NCI-H2171 treated with DMSO at 0.1 percent for 48 hours (cell line): ENCODE results near the gene ARID4B.
"Not testable (repeated sequence)": the region's sequence is repeated elsewhere in the genome, so short reads cannot be mapped to it uniquely, and the experiment has no call there.

Experiments used
- DNase-seq: peaks from one replicate; lab custom pipeline; 2025; lab: John Stamatoyannopoulos, UW

ARID4B gene

DNA sequence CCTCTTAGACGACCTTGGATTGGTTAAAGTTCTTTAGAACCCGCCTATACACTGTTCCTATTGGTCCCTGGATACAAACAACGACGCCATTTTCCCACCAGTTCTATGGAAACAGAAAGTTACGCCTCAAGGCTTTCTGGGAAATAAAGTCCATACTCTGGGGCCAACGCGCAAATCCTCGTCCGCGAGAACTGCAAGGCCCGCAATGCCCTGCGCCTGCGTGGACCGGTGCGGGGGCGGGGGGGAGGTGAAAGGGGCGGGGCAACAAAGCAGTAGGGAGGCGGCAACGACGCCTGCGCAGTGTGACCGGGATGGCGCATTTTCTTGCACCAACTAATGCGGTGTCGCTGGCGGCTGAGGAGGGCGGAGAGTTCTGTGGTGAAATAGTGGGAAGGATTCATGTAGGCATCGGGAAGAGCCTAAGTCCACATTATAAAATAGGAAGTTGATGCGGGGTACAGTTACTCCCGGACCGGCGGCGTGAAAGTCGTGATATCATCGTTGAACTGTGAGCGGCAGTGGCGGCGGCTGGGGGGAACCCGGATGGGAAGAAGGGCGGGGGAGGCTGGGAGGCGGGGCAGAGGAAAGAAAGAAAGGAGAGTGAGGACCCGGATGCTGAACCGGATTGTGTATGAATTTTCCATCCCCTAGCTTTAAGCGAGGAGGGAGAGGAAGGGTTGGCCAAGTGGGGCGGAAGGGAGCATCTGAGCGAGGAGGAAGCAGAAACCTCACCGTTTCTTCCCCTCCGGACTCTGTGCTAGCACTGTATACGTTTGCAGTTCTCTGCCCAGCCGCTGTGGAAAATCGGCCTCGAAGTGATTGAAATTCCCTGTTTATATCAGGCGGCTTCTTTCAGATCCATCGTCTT is 526 bp upstream of the ARID4B start, which contains the start of gene GGPS1:
TSS of gene GGPS1 (plus strand) at position 300 of the 868 bp plus-strand sequence. CDS start 6,695 bp downstream, outside the sequence.
- peak; percentile 100 for DNase-seq

DNA sequence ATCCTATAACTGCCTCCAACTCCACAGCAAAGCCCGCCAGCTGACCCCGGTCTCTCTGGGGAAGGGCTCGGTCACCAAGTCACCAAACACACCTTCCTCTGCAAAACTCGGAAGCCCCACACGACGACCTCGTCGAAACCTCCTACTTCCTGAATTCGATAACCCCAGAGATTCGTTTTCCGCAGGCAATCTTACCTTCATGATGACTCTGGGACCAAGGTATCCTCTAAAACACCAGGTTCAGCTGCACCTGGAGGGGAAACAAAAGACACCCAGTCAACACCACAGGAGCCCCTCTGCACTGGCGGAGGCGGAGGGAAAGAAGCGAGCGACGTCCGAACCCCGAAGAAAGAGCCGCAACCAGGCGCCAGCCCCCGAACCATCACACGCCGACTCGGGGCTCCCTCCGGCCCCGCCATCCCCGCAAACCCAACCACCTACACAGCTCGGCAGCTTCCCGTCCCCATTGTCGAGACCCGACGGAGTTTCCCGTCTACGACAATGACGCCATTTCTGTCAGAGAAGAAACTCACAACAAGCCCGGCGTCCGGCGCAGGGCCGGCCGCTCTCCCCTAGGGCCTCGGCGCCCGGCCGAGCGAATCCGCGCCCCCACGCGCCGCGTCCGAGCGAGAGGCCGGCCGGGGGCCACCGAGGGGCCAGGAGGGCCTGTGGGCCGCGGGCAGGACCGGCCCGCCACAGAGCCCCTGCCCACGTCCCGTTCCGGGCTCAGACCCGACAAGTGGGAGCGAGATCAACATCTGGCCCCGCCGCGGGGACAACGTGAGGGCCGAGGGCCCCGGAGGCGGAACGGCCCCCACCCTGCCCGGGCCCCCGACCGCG is 1.0 kb downstream of the ARID4B start:
- DNase-seq = peak; percentile 61

DNA sequence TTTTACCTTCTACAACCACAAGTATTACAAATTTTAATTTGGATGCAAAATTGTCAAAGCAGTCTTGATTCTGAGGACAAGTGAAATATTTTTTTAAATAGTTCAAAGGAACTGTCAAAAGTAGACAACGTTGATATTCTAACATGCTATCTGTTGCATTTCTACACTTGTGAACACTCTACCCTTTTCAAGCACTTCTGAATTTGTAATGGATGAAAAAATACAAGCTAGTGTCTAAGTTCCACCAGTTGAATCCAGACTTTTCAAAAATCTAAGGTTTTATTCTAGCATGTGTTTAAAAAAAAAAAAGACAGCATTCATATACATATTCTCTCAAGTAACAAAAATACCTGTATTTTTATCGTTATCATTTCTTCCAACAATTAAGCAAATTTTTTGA is 2.1 kb downstream of the ARID4B start:
- DNase-seq = no peak

DNA sequence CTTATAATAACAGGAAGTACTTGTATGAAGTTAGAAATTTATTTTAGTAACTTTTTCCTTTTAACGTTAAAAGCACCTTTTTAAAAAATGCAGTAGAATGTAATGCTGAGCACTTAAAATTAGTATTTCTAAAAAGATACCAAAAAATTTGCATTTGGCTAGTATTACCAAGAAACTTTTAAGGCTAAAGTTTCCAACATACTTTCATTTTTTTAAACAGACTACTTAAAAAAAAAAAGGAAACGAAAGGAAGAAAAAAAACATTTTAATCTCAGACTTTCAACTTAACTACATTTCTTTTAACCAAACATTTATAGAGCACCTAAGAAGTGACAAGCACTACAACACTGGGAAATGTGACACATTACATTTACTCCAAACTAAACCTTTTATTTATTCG is 2.8 kb downstream of the ARID4B start:
- DNase-seq = no peak

DNA sequence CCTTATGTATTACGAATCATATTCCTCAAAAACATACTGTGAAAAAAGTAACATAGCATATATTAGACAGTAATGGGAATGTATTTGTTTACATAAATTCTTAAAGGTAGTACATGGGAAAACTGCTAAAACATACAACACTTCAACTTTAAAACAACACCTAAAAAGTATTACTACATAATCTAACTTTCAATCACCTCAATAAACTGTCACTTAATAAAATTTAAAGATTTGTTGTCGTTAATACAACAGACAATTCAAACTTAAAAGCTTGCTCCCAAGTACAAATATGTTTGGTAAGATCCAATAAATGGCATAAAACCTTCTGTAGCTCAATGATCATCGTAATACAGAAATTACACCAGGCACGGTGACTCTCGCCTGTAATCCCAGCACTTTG is 3.7 kb downstream of the ARID4B start:
- no peak for DNase-seq

DNA sequence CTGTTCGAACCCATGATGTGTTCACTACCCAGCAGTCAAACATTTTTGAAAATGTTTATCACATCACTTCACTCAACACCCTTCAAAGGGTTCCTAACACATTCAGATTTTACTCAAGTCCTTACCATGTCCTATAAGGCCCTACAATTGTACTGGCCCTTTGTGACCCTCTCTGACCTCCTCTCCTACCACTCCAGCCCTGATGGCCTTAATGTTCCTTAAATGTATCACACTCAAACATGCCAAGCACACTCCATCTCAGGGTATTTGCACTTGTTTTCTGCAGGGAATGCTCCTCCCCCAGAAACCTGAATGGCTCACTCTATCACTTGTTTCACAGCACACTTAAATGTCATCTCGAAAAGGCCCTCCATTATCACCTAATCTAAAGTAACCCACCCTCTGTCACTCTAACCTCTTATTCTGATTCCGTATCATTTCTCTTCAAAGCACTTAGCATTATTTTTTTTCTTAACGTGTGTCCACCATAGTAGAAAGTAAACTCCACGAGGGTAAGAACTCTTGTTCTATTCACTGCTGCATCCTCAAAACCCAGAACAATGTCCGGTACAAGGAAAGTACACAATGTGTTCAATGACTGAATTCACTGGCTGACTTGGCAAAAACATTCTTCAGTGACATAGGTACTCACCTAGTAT is 7.3 kb downstream of the ARID4B start:
- DNase-seq = no peak

DNA sequence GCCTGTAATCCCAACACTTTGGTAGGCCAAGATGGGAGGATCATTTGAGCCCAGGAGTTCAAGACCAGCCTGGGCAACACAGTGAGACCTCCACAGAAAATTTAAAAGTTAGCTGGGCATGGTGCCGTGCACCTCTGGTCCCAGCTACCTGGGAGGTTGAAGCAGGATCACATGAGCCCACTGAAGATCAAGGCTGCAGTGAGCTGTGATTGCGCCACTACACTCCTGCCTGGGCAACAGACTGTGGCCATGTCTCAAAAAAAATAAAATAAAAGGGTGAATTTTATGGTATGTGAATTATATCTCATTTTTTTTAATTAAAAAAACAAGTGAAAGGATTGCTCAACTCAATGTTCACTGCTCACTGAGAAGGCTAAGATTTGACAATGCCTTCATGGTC is 8.7 kb downstream of the ARID4B start:
- no peak for DNase-seq

DNA sequence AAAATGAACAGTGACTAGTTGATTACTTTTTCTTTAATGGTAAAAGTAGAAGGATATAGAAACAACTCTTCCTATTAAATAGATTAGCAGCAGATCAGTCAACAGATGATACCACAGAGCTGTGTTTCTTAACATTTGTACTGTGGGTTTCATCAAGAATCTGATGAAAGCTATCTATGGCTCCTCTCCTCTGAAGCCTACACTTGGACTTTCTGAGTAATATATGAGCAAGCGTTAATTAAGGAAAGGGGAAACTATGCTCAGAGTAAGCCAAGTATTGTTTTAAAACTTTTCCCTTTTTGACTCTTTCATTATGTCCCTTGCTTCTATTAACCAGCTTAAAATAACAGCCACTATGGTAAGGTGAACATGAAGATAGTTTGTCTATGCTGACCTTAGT is 10.8 kb downstream of the ARID4B start:
- no peak for DNase-seq

DNA sequence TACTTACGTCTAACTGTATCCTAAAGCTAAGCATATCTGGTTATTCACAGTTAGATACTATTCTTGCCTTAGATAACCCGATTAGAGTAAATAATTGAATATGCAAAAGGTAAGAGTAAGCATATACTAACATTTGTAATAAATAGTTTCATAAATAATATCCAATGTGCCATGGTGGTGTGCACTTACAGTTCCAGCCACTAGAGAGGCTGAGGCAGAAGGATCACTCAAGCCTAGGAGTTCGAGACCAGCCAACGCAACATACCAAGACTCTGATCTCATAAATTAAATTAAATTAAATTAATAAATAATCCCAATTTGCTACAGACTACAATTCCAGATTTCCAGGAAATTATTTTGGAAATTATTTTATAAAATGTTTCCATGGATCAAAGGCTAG is 12.2 kb downstream of the ARID4B start:
- no peak for DNase-seq

DNA sequence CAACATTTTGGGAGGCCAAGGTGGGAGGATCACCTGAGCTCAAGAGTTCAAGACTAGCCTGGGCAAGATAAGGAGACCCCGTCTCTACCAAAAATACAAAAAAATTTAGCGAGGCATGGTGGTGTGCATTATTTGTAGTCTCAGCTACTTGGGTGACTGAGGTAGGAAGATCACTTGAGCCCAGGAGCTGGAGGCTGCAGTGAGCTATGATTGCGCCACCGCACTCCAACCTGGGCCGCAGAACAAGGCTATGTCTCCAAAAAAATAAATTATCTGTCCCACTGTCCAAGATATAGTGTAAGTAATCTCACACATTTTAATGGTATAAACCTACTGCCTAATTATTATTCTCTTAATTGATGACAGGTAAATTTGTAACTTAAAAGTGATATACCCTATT is 12.8 kb downstream of the ARID4B start:
- DNase-seq = no peak

DNA sequence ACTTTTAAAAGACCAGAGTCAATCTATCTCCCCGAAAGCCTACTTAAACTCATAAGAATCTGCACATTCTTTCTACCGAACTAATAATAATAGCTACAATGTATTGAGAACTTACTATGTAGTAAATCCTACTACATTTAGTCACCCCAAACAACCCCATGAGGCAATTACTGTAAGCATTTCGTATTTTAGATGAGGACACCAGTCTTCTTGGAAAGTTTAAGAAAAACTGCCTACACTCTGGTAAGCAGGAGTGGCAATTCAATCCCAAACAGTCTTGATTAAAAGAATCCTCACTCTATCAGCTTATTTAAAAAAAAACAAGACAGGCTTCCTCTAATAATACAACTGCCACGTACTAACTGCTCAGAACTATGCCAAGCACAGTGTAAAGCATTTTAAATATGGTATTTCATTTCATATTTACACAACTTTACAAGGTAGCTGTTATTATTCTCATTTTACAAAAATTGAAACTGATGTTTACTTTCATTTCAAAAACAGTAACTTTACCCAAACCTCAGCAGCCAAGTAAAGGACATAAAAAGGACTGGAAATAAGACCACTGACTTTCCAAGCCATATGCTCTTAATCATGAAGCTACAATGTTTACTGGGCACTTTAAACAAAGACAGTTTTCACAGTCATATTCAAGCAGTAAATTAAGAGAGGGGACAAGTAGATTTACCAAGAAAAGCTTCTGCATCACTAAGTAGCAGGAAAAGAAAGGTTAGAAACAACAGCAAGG is 13.9 kb downstream of the ARID4B start:
- peak; percentile 35 for DNase-seq

DNA sequence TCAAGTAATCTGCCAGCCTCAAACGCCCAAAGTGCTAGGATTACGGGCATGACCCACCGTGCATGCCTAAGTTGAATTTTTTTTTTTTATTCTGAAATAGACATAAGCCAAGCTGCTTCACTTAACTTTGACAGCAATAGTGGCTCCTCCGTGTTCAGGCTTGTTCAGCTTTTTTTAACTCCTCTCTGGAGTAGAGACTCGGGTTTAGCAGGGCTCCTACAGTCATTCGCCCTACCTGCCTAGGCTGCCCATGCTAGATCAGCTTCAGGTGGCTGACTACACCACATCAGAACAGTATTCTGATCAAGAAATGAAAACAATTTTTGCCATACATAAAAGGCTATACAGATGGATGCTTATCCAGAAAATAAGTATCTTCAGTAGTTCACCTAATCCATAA is 14.7 kb downstream of the ARID4B start:
- peak; percentile 89 for DNase-seq

DNA sequence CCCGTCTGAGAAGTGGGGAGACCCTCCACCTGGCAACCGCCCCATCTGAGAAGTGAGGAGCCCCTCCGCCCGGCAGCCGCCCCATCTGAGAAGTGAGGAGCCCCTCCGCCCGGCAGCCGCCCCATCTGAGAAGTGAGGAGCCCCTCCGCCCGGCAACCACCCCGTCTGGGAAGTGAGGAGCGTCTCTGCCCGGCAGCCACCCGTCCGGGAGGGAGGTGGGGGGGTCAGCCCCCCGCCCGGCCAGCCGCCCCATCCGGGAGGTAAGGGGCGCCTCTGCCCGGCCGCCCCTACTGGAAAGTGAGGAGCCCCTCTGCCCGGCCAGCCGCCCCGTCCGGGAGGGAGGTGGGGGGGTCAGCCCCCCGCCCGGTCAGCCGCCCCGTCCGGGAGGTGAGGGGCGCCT is 18.8 kb downstream of the ARID4B start:
- not testable (repeated sequence) for DNase-seq

DNA sequence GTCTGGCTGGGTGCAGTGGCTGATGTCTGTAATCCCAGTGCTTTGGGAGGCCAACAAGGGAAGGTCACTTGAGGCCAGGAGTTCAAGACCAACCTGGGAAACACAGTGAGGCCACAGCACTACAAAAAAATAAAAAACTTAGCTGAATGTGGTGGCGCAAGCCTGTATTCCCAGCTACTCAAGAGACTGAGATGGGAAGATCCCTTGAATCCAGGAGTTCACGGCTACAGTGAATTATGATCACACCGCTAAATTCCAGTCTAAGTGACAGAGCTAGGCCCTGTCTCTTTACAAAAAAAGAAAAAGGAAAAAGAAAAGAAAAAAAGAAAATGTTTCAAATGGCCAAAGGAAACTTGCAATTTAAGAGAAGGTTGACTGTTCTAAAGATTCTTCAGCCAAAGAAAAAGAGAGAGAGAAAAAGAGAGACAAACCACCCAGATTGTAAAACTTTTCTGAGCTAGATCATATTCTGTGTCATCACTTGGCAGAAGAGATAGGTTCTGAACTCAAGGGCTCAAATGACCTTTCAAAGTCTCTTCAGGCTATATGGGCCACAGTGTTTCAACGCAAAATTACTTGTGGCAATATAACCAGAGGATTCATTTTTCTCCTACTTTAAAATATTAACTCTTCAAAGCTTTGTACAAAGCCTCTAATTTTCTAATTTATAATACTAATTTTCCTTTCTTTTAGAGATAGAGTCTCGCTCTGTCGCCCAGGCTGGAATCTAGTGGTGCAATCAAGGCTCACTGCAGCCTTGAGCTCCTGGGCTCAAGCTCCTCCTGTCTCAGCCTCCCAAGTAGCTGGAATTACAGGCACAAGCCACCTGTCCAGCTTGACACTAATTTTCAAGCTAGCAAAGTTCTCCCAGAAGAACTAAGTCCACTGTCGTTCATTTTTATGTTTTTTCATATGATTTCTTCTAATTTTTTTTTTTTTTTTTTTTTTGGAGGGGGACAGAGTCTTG is 20.5 kb downstream of the ARID4B start:
- DNase-seq = no peak

DNA sequence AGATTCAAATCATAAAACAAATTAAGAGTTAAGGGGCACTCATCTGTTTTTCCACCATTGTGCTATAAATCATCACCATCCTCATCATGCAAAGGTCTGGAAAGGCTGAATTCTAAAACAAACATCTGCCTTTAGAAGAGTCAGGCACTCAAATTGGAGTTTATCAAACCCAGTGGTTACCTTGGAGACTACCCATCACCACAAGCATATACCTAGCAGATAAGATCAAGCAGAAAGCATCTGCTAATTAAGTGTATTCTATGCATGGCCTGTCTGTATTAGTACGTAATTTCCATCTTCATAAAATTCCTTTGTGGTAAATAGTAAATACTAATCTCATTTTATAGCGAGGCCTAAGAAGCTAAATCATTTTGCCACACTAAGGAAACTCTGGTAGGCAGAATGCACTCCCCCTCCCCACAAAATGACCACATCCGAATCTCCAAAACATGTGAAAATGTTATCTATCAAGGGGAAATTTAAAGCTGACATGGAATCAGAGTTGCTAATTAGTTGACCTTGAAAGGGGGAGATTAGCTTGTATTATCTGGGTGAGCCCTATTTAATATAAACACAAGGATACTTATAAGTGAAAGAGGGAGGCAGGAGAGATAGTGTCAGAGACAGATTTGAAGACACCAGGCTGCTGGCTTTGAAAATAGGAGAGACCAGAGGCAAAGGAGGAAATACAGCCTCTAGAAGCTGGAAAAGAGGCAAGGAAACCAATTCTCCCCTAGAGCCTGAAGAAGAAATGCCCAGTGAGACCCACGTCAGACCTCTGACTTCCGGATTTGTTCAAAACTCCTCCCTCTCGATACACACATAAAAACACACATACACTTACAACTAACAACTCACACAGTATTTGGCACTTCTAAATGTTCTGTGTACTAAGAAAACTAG is 23.2 kb downstream of the ARID4B start:
- DNase-seq = peak; percentile 18

DNA sequence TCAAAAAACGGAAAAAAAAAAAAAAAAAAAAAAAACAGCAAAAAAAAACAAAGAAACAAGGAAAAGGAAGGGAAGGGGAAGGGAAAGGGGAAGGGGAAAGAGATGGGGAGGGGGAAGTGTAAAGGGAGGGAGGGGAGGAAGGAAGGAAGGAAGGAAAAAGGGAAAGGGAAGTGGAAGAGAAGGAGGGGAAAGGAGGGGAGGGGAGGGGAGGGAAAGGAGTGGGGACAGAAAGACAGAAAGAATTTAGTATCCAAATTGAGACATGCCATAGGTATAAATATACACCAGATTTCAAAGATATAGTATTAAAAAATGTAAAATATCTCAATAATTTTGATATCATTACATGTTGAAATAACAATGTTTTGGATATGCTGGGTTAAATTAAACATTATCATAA is 25.8 kb downstream of the ARID4B start:
- DNase-seq = no peak

DNA sequence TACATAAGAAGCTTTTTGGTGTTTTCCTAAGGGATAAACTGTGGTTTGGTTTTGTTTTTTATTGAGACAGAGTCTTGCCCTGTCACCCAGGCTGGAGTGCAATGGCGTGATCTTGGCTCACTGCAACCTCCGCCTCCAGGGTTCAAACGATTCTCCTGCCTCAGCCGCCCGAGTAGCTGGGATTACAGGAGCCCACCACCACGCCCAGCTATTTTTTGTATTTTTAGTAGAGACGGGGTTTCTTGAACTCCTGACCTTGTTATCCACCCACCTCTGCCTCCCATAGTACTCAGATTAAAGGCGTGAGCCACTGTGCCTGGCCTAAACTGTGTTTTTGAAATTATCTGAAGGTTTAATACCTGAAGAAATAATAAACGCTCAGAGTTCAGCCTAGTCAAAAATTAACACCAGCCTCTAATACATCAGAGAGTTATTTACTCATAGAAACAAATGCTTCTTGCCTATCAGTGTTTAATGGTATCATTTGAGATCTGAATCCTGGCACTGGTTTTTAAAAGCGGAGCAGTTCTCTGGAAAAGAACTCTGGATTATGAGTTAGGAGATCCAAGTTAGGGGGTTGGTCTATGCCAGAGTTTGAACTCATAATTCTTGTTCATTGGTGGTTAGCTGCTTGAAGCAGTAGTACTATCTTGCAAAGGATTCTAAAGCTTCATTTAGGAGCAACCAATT is 28.7 kb downstream of the ARID4B start:
- DNase-seq = no peak

DNA sequence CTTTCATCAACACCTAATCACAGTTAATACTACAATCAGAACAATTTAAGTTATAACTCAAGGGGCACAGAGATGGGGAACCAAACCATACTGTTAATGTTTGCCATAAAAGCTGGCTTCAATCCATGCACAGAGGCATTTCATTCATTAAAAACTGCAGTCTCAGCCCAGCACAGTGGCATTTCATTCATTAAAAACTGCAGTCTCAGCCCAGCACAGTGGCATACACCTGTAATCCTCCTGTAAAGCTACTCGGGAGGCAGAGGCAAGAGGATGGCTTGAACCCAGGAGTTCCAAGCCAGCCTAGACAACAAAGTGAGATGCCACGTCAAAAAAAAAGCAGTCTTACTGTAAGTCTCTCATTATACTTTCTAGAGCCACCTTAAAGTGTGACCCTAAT is 29.2 kb downstream of the ARID4B start:
- DNase-seq = no peak

DNA sequence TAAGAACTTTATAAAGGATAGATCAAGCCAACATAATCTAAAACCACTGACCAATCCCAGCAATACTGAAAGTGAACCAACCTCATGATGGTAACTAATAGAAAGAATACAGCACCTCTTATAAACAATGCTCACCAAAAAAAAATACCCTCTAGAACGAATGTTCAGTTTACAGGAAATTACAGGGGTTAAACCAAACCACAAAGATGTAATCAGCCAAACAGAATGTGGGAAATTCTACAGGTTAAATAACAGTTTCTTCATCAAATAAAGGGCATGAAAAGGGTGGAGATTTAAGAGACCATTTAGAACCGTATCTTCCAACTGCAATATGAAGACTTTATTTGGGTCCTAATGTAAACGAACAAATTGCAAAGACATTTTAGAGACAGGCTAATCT is 30.4 kb downstream of the ARID4B start:
- no peak for DNase-seq
